Retinal pigment epithelial cell (primary cell): ENCODE measurements around the gene TLCD3A.

ENCODE experiments used
- DNase-seq: peaks from one replicate; pipeline ENCODE4 v3.0.0-alpha.2; 2010; ENCODE audit warnings: low read depth
- H3K4me3 ChIP-seq: 2 replicates; pipeline ENCODE4 v1.5.1; 2011; ENCODE audit warnings: mild to moderate bottlenecking, low read length, control low read depth, moderate library complexity
- TF ChIP-seq, protein P1 (sequence below): conservative IDR thresholded peaks from 2 replicates; pipeline ENCODE4 v1.5.1; 2011; ENCODE audit warnings: low read depth, low read length, control low read depth, inconsistent platforms

The TLCD3A gene

GRCh38 chr17:760371-760770 lies 28.0 kb downstream of the TLCD3A start:
- TF ChIP-seq, protein P1, sequence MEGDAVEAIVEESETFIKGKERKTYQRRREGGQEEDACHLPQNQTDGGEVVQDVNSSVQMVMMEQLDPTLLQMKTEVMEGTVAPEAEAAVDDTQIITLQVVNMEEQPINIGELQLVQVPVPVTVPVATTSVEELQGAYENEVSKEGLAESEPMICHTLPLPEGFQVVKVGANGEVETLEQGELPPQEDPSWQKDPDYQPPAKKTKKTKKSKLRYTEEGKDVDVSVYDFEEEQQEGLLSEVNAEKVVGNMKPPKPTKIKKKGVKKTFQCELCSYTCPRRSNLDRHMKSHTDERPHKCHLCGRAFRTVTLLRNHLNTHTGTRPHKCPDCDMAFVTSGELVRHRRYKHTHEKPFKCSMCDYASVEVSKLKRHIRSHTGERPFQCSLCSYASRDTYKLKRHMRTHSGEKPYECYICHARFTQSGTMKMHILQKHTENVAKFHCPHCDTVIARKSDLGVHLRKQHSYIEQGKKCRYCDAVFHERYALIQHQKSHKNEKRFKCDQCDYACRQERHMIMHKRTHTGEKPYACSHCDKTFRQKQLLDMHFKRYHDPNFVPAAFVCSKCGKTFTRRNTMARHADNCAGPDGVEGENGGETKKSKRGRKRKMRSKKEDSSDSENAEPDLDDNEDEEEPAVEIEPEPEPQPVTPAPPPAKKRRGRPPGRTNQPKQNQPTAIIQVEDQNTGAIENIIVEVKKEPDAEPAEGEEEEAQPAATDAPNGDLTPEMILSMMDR: no peak
- no peak for DNase-seq
- no peak overlapping the region for H3K4me3 ChIP-seq

DNA sequence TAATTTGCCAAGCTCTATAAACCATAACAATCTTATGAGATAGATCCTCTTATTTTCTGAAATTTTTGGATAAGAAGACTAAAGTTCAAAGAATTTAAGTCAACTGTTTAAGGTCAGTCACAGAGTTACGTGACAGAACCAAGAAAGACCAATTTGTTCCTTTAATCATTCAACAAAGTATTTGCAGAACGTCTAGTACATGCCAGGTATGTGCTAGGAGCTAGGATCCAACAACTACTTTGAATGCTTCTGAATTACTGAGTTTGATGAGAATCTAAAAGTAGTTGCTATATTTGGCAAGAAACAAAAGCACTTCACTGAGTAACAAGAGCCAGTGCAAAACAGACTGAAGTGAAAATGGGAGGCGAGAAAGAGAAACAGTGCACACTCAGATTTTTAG lies 34.7 kb downstream of the TLCD3A start:
- no peak for DNase-seq
- TF ChIP-seq, protein P1: no peak
- no peak overlapping the region for H3K4me3 ChIP-seq

DNA sequence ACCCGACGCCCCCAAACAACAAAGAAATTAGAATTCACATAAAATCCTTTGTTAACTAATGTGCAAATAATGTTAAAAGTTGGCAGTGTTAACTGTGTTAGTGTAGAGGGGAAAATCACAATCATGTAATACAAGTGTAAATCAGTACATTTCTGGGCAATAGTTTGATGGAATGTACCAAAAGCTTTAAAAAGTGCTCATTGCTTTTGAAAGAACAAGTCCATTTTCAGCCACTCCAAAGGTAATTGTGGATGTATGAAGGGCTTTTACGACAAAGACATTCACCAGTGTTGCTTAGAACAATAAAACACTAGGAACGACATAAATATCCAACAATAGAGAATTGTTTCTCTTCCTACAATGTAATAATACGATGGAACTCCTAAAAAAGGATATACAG lies 40.6 kb downstream of the TLCD3A start:
- TF ChIP-seq, protein P1: no peak
- DNase-seq: no peak
- no peak overlapping the region for H3K4me3 ChIP-seq

DNA sequence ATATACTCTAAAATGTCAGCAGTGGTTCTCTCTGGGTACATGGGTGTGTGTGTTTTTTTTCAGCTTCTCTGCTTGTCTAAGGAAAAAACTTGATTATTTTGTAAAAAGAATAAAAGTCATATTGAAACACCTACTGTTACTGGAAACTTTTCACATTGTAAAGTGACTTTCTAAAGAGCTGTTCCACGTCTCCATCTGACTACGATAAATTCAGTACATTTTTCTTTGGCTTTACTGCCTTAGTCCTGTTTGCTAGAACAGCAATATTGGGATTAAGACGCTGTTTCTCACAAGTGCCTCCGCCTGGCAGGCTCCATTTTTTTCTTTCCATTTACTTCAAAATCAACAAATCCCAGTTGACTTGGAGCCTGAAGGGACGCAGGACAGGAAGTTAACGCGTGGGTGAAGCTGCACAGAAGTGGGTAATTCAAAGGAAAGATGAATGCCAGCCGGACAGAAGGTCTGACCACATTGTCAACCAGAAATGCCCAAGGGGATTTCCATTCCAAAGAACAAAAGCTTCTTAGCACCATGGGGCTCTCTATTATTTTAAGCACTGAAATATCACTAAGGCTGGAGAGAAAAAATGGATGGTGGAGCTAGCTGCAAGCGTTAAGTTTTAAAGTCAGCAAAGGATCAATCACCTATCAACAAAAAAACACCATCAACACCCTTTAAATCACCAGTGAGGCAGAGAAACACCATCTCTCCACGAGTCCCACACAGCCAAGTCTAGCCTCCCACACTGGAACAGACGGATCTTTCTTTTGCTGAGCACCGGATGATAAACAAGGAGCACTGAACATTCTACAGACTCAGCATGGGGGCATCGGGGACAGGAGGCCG lies 41.3 kb downstream of the TLCD3A start:
- no peak overlapping the region for H3K4me3 ChIP-seq
- DNase-seq: no peak
- TF ChIP-seq, protein P1: no peak

GRCh38 chr17:774313-774584 lies 41.9 kb downstream of the TLCD3A start:
- TF ChIP-seq, protein P1: no peak
- DNase-seq: no peak
- H3K4me3 ChIP-seq: no peak overlapping the region

GRCh38 chr17:778096-778495 lies 45.7 kb downstream of the TLCD3A start:
- TF ChIP-seq, protein P1: no peak
- no peak for DNase-seq
- H3K4me3 ChIP-seq: no peak overlapping the region
